HuH-7 (cell line): Measurements from ENCODE around the gene HES5.

Experiments
- DNase-seq: peaks from one replicate; pipeline ENCODE4 v3.0.0; 2011; ENCODE audit warnings: low spot score

HES5 gene

GRCh38 chr1:2530513-2531361 is 674 bp upstream of the HES5 start:
- no peak for DNase-seq

DNA sequence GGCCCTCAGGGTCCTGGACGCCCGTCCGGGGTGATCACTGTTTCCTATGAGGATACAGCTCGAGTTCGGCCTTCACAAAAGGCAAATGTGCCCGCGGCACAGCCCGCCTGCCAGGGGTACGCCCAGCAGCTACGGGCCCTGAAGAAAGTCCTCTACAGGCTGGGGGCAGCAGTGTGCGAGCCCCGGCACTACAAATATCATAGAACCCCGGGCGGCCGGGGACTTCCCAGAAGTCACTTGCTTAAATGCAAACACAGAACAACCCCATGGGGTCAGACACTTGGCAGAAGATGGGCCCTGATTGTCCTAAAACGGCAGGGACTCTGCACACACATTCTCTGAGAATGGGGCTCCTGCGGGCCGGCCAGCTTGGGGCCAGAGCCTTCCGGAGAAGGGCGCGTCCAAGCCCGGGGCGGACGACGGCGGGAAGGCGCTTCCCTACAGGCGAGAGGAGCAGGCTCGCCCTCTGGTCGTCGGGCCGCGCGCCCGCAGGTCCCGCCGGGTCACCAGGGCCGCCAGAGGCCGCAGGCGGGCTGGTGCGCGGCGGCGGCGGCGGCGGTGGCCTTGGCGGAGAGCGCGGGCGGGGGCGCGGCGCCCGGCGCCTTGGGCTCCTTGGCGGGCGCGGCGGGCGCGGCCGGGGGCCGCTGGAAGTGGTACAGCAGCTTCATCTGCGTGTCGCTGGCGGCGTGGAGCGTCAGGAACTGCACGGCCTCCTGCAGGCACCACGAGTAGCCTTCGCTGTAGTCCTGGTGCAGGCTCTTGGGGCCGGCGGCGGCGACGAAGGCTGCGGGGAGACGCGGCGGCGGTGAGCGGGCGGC is 888 bp downstream of the HES5 start:
- peak; percentile 64 for DNase-seq

DNA sequence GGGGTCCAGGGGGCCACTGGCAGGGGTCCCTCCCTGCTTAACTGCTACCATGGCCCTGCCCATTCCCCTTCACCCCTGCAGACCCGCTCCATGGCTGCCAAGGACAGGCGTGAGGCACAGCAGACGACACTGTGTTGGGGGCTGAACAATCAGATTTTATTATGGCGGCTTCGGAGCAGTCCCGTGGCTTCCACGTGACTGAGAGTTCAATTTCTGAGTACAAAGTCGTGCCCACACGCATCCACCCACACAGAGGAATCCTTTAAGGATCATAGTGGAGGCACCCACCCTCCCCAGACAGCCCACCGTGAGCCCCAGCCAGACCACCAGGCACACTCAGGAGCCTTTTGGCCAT is 1.5 kb downstream of the HES5 start:
- no peak for DNase-seq

- no peak for DNase-seq
Observed at GRCh38 chr1:2528016-2528415, 2.0 kb downstream of the HES5 start.

DNA sequence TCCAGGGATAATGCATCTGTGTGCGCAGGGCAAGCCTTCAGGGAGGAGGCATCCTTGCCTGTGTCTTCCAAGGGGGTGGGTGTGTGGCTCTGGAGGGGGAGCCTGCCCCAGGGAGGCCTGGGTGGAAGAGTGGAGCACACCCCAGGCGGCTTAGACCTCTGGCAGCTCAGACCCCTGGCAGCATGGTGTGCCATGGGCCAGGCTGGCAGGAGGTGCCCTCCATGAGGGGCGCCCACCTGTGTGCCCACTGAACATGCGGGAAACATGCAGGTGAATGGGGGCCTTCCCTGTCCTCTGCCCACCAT is 2.6 kb downstream of the HES5 start:
- no peak for DNase-seq

DNA sequence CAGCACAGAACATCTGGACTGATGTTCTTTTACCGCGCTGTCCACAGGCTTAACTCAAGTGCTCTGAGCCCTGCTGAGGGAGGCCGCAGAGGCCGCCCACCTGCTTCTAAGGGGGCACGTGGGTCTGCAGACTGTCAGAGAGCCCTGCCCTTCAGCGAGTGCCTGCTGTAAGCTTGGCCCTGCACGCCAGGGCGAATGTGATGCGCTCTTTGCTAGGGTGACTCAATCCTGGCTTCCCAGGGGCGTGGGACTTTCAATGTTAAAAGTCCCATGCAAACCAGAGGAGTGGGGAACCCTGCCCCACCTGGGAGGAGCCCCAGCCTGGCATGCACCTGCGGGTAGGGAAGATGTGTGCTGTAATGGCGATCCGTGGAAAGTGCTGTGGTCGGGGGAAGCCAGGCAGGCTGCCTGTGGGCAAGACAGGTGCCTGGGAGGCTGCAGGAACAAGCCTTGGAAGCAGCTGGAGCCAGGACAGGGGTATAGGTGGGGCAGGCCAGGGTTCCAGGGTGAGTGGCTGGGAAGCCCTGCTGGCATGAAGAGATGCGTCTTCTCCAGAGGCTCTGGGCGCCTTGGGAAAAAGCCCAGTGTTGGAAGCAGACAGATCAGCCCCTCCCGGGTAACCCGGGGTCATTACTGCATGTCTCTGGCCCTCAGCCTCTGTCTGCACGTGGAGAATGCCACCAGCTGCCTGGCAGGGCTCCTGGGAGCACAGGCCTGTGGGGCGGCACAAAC is 3.1 kb downstream of the HES5 start:
- no peak for DNase-seq

GRCh38 chr1:2525920-2526823 is 3.9 kb downstream of the HES5 start, which contains the start of gene PANK4:
Gene PANK4, minus strand, starts transcription at chr1:2526596. Its CDS starts 9 bp downstream, at chr1:2526587.
- DNase-seq, result peak; percentile 93

- no peak for DNase-seq
Observed at GRCh38 chr1:2525572-2525919, 4.5 kb downstream of the HES5 start.

DNA sequence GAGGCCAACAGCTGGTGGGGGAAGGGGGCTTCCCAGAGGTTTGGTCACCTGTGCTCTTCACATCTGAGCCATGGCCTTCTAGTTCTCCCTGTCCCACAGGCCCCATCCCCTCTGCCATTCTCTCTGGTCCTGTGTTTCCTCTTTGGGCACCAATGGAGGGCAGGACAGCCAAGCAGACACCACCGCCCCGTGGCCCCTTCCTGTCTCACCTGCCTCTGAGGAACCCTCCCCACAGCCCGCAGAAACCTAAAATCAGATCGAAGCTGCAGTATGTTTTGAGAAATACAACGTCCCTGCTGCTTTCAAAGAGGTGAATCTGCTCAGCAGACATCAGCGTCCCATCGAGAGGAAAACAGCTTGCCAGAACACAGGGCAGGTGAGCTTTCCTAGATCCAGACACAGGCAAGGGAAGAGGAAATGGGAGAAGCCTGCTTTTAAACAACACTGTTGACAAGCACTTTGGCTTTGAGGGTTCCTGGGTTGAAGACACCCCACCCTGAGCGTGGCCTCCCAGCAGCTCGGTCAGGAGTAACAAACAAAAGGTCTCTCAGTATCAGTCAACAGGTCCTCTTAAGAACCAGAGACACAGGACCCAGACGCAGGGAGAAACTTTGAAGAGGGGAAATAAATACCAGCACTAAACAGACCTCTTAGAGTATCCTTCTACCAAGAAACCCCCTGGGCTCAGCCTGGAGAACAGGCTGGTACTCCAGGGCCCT is 6.0 kb downstream of the HES5 start:
- no peak for DNase-seq

- DNase-seq, result no peak
Observed at GRCh38 chr1:2523191-2523890, 6.7 kb downstream of the HES5 start.

DNA sequence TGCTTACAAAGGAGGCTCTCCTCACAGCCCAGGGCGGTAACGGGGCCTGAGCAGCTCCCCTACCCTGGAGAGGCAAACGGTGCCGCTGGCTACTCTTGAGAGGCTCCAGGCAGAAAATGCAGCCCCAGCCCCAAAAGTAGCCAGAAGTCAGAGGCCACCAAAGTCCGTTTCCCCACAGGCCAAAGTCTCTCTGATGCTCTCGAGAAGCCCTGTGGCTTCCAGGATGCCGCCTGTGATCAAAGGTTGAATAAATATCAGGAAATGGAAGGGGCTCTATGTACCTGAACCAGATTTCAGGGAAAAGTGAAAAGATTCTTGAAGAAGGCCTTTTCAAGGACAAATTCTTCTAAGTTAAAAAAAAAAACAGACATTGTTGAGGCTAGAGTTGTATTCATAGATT is 7.8 kb downstream of the HES5 start:
- no peak for DNase-seq

DNA sequence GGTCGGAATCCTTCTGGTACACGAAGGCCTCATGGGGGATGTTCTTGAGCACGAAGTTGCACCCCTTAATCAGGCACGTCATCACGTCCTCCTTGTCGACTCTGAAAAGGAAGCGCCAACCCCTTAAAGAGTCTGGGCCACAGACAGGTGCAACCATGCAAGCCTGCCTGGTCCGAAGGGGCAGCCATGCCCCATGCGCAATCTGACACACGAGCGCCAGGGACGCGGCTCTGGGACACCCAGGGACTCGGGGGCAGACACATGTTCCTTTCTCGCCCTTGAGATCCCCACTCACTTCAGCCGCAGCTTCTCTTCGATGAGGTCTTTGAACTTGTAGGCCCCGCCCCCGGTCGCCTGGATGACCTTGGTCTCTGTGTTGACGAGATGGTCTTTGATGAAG is 9.3 kb downstream of the HES5 start:
- DNase-seq, result no peak

DNA sequence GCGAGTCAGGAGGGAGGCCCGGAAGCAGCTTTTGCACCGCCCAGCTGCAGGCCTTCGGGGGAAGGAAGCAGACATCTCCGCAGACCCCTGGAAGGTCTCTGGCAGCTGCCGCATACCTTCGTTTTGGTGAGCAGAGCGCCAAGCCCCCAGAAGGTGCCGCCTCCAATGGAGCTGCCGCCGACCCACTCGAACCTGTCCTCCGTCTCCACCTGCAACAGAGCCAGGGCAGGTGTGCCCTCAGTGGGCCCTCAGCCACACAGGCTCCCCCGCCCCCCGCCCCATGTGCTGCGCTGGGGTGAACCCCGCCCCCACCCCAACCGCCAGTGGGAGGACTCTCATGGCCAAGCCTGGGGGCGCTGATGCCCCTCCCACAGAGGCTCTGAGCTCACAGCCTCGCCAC is 9.9 kb downstream of the HES5 start:
- DNase-seq, result no peak

DNA sequence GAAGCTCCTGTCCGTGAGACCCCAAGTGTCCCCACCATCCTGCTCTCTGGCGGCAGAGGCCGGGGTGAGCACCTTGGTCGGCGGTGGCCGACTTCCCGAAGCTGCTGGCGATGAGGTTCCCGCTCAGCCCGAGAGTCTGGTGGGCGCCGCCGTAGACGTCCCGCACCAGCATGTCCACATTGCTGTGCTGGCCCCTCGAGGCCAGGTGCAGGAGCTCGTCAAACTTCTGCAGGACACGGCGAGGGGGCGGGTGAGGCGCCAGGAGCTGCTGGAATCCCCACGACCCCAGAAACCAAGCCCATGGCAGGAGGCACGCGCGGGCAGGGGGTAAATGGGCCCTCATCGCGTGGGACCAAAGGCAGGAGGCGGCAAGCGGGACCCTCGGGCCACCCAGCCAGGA is 10.3 kb downstream of the HES5 start:
- DNase-seq, result no peak

GRCh38 chr1:2519029-2519685 is 10.9 kb downstream of the HES5 start:
- no peak for DNase-seq

DNA sequence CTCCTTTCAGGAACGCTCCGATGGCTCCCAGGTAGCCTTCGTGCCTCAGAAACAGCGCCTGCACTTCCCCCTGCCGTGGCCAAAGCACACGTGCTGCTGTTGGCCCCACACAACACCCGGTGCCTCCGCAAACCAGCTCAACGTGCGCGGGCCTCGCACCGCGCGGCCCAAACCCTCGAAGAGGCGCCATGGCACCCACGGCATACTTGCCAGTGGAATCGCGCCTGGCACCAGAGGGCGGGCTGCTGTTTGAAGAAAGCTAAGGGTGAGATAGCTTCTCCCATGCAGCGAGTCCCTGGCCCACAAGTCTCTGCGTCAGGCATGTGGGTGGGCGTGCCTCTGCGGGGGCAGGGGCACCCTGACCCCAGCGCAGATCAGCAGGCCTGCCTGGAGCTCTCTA is 11.5 kb downstream of the HES5 start:
- DNase-seq, result no peak

GRCh38 chr1:2517966-2518365 is 12.1 kb downstream of the HES5 start:
- DNase-seq, result no peak

DNA sequence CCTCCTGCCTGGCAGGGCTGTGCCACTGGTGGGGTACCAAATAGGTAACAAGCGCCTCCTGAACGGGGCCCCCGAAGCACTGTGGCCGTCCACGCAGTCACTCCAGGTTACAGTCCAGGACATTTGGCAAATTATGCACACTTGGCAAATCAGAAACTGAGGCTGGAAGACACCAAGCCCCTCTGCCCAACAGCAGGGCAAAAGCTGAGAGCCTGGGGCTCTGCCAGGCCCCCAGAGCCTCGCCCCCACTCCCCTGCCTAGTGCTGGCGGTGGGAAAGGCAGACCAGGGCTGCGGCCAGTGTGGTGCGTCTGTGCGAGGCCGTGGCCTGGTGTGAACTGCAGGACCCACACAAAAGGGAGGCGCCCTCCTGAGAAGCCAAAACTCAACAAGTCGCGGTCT is 13.1 kb downstream of the HES5 start:
- no peak for DNase-seq

- no peak for DNase-seq
Observed at GRCh38 chr1:2516124-2516523, 13.9 kb downstream of the HES5 start.

- no peak for DNase-seq
Observed at GRCh38 chr1:2515763-2516080, 14.3 kb downstream of the HES5 start.
